NT2/D1 (cell line): ENCODE measurements around the gene GJB4.

Experiments used
- DNase-seq: peaks from one replicate; pipeline ENCODE4 v3.0.0-alpha.2; 2011; ENCODE audit warnings: low read depth, low spot score
- H3K27me3 ChIP-seq: 2 replicates; pipeline ENCODE4 v1.6.0; 2011; ENCODE audit warnings: mild to moderate bottlenecking; ENCODE audit not compliant: insufficient read length, insufficient read depth
- H3K36me3 ChIP-seq: 2 replicates; pipeline ENCODE4 v1.6.1; 2011; ENCODE audit warnings: mild to moderate bottlenecking, low read length, mixed read lengths; ENCODE audit not compliant: insufficient read depth, insufficient read length
- H3K4me1 ChIP-seq: 2 replicates; pipeline ENCODE4 v1.5.1; 2011; ENCODE audit not compliant: insufficient read depth, insufficient read length
- H3K4me3 ChIP-seq: 2 replicates; pipeline ENCODE4 v1.5.1; 2011; ENCODE audit warnings: low read depth; ENCODE audit not compliant: insufficient read length
- H3K9ac ChIP-seq: 2 replicates; pipeline ENCODE4 v1.6.0; 2011; ENCODE audit warnings: low read depth; ENCODE audit not compliant: insufficient read length
- H3K9me3 ChIP-seq: 2 replicates; pipeline ENCODE4 v1.5.1; 2011; ENCODE audit warnings: mild to moderate bottlenecking, low read length; ENCODE audit not compliant: insufficient read depth
- SUZ12 ChIP-seq: IDR thresholded peaks from 2 replicates; pipeline ENCODE4 v1.6.1; 2011; ENCODE audit not compliant: insufficient read length, insufficient read depth; ENCODE audit errors: extremely low read depth
- YY1 ChIP-seq: IDR thresholded peaks from 2 replicates; pipeline ENCODE4 v1.6.1; 2011; ENCODE audit not compliant: insufficient read length, insufficient read depth
- ZNF274 ChIP-seq: IDR thresholded peaks from 2 replicates; pipeline ENCODE4 v1.6.1; 2011; ENCODE audit warnings: mild to moderate bottlenecking, low read depth, low read length

The GJB4 gene

GRCh38 chr1:34787461-34788420 is 28.2 kb downstream of the GJB4 start:
- no peak for DNase-seq

DNA sequence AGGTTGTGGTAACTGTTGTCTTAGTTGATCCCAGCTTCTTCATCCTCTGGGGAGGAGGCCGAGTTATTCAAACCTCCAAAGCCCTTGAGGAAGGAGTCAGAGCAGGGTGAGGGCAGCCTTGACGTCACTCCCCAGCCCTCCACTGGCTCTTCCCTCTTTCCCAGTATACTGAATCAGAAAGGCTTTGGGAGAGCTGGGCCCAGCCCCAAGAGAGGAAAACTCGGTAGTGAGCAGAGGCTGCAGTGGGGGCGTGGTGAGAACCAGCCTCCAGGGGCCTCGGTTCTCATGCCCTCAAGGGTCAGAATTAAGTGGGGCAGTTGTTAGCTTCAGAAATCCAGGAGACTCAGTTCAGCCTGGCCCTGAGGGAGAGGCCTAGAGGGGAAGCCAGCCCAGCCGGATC is 31.4 kb downstream of the GJB4 start:
- no peak overlapping the region for H3K9ac ChIP-seq
- H3K4me3 ChIP-seq, result no peak overlapping the region
- no peak for DNase-seq
- H3K36me3 ChIP-seq, result no peaks in the 10 kb centered on the region
- TF ChIP-seq YY1 (no peak), SUZ12 (no peak), ZNF274 (no peak)
- H3K27me3 ChIP-seq, result no peaks in the 10 kb centered on the region
- no peaks in the 10 kb centered on the region for H3K9me3 ChIP-seq
- H3K4me1 ChIP-seq, result peaks cover 3% of the 10 kb centered on the region

More at GRCh38 chr1:34787461-34788420, 28.2 kb downstream of the GJB4 start:
- TF ChIP-seq YY1, result no peak
- TF ChIP-seq SUZ12, result no peak
- no peak for TF ChIP-seq ZNF274
- no peak overlapping the region for H3K9ac ChIP-seq
- H3K9me3 ChIP-seq, result no peaks in the 10 kb centered on the region
- H3K4me1 ChIP-seq, result peaks cover 3% of the 10 kb centered on the region
- no peaks in the 10 kb centered on the region for H3K36me3 ChIP-seq
- no peak overlapping the region for H3K4me3 ChIP-seq
- H3K27me3 ChIP-seq, result peaks cover 7% of the 10 kb centered on the region

GRCh38 chr1:34792424-34792823 is 32.9 kb downstream of the GJB4 start:
- no peaks in the 10 kb centered on the region for H3K27me3 ChIP-seq
- TF ChIP-seq YY1 (no peak), ZNF274 (no peak), SUZ12 (no peak)
- no peaks in the 10 kb centered on the region for H3K9me3 ChIP-seq
- DNase-seq, result no peak
- no peak overlapping the region for H3K9ac ChIP-seq
- H3K4me3 ChIP-seq, result no peak overlapping the region
- H3K4me1 ChIP-seq, result peaks cover 4% of the 10 kb centered on the region
- no peaks in the 10 kb centered on the region for H3K36me3 ChIP-seq

GRCh38 chr1:34792868-34793727 is 33.6 kb downstream of the GJB4 start, which contains the start of gene GJA4:
Gene GJA4, plus strand, starts transcription at chr1:34792999. Its CDS starts 1,215 bp downstream, at chr1:34794214.
- H3K9ac ChIP-seq, result no peak within 1 kb of the TSS
- DNase-seq, result no peak
- H3K27me3 ChIP-seq, result no peaks in the 10 kb centered on the region
- peaks cover 4% of the 10 kb centered on the region for H3K4me1 ChIP-seq
- TF ChIP-seq ZNF274, result no peak
- TF ChIP-seq SUZ12, result no peak
- no peak for TF ChIP-seq YY1
- H3K36me3 ChIP-seq, result no peaks in the 10 kb centered on the region
- H3K9me3 ChIP-seq, result no peaks in the 10 kb centered on the region
- H3K4me3 ChIP-seq, result no peak within 1 kb of the TSS

- no peaks in the 10 kb centered on the region for H3K27me3 ChIP-seq
- DNase-seq, result no peak
- TF ChIP-seq YY1, result no peak
- TF ChIP-seq SUZ12, result no peak
- no peak for TF ChIP-seq ZNF274
- peaks cover 4% of the 10 kb centered on the region for H3K4me1 ChIP-seq
- H3K9me3 ChIP-seq, result no peaks in the 10 kb centered on the region
- H3K9ac ChIP-seq, result no peak overlapping the region
- no peak overlapping the region for H3K4me3 ChIP-seq
- H3K36me3 ChIP-seq, result no peaks in the 10 kb centered on the region
These were observed 34.7 kb downstream of the GJB4 start for GRCh38 chr1:34794001-34794789.

GRCh38 chr1:34794790-34795180 is 35.2 kb downstream of the GJB4 start:
- no peak for TF ChIP-seq YY1
- no peak for TF ChIP-seq SUZ12
- TF ChIP-seq ZNF274, result no peak
- Histone ChIP-seq H3K36me3 (no peaks in the 10 kb centered on the region), H3K4me3 (no peak overlapping the region), H3K27me3 (no peaks in the 10 kb centered on the region), H3K9me3 (no peaks in the 10 kb centered on the region), H3K4me1 (peaks cover 4% of the 10 kb centered on the region), H3K9ac (no peak overlapping the region)
- DNase-seq, result no peak
